Sigmoid colon (tissue), 7 donors: ENCODE data around the gene L3HYPDH. TPM values are rescaled to one million over a fixed set of nuclear protein-coding genes. Genes with fewer than 3 reads are reported as not detected.

Source experiments
- DNase-seq: peaks from one replicate; pipeline ENCODE4 v3.0.0-alpha.2; 2019
- H3K27ac ChIP-seq, 4 donors: fragments of 200-600 bp; sonication (generic); one replicate each; pipeline ENCODE4 v1.5.1; 2016 to 2019; ENCODE audit warnings: mild to moderate bottlenecking in 1 of 4
- H3K27me3 ChIP-seq, 3 donors: fragments of 200-600 bp; sonication (generic); one replicate each; pipeline ENCODE4 v1.5.1; 2019; ENCODE audit warnings: mild to moderate bottlenecking in 1 of 3
- H3K36me3 ChIP-seq, 4 donors: fragments of 200-600 bp; sonication (generic); one replicate each; pipeline ENCODE4 v1.5.1; 2016 to 2019
- H3K4me1 ChIP-seq, 4 donors: fragments of 200-600 bp; sonication (generic); one replicate each; pipeline ENCODE4 v1.5.1; 2017 to 2019
- H3K4me3 ChIP-seq, 4 donors: fragments of 200-600 bp; sonication (generic); one replicate each; pipeline ENCODE4 v1.5.1; 2017 to 2019; ENCODE audit warnings: mild to moderate bottlenecking in 2 of 4, moderate library complexity in 1 of 4
- H3K9me3 ChIP-seq, 4 donors: fragments of 200-600 bp in 3 of 4; sonication (generic) in 3 of 4; one replicate each; pipeline versions ENCODE4 v1.5.1 to v1.6.1; 2013 to 2019
- EP300 ChIP-seq, 4 donors: sonication (generic); formaldehyde crosslinking; IDR thresholded peaks; one replicate each; pipeline ENCODE4 v1.6.1; 2017; ENCODE audit warnings: antibody characterized with exemption in 4 of 4
- POLR2A ChIP-seq, 2 donors: fragments of 450-650 bp; IDR thresholded peaks; one replicate each; pipeline ENCODE4 v1.6.1; 2016; ENCODE audit warnings: antibody characterized with exemption in 2 of 2, mild to moderate bottlenecking in 2 of 2, moderate library complexity in 2 of 2
- POLR2AphosphoS5 ChIP-seq, 4 donors: sonication (generic); formaldehyde crosslinking; IDR thresholded peaks; one replicate each; pipeline ENCODE4 v1.6.1; 2017; ENCODE audit warnings: antibody characterized with exemption in 4 of 4
- whole genome bisulfite sequencing, 2 donors: extraction: QIAGEN DNeasy Blood & Tissue Kit; methylation state at CpG; one replicate each; pipeline ENCODE4 v1.1.7; 2013; 5-methylcytosine and 5-hydroxymethylcytosine counted together
- intact Hi-C: fragments of 100-400 bp; cut with DNase I; formaldehyde crosslinking; loops from one replicate; pipeline ENCODE4 v1.15.1; 2023
- polyA plus RNA-seq, 3 donors: library from polyadenylated mRNA; stranded (reverse); fragments of 200-250 nt; gene quantifications; one replicate each; pipeline ENCODE4 v1.2.3, GENCODE V29; 2013
- total RNA-seq, 4 donors: library from RNA; depleted of rRNA; stranded (reverse); fragments of >200 nt; gene quantifications; one replicate each; pipeline ENCODE4 v1.1.0, GENCODE V29; 2016
- TF ChIP-seq, protein P1 (sequence below), 4 experiments: fragments of 450-650 bp in 3 of 4; fragments of 200-600 bp in 1 of 4; IDR thresholded peaks; one replicate each; pipeline ENCODE4 v1.5.1; 2016 to 2019; ENCODE audit warnings: antibody characterized with exemption in 4 of 4, mild to moderate bottlenecking in 3 of 4, moderate library complexity in 2 of 4
- donor health status: healthy with polysubstance abuse.
- donor health status: Bipolar disorder and iron deficiency.
- donor health status: healthy.

The L3HYPDH gene
- total and polyA plus RNA-seq, 7 donors, result 1.2 to 46.0 (median 23.9) TPM

DNA sequence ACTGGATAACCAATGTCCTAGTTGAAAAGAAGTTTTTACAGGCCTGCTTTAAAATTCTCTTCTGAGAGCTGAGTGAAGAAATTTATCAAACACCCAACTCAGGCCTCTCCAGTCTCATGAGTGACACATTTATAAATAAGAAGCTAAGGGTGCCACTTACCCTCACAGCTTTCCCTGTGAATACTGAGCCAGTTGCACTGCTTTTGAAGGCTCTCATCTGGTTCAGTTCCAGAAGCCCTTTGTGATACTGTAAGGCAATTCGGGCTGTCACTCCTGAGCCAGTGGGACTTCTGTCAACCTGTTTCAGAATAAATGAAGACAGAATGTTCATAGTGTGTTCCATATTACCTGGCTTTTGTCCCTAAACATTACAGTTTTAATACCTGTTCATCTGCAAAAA lies 8.5 kb downstream of the L3HYPDH start:
- no peak for DNase-seq
- Histone ChIP-seq H3K36me3 (peaks cover 0 to 55% (median 8%) of the 10 kb centered on the region in 4 donors), H3K27ac (peak overlapping the region in 1 of 4 donors; percentile 69), H3K9me3 (no peaks in the 10 kb centered on the region), H3K27me3 (no peaks in the 10 kb centered on the region), H3K4me3 (no peak overlapping the region), H3K4me1 (peaks cover 0 to 27% (median 14%) of the 10 kb centered on the region in 4 donors)
- 92 to 99% methylated on average over 1 of the region's 1 CpG for WGBS, 2 donors
- TF ChIP-seq, protein P1, sequence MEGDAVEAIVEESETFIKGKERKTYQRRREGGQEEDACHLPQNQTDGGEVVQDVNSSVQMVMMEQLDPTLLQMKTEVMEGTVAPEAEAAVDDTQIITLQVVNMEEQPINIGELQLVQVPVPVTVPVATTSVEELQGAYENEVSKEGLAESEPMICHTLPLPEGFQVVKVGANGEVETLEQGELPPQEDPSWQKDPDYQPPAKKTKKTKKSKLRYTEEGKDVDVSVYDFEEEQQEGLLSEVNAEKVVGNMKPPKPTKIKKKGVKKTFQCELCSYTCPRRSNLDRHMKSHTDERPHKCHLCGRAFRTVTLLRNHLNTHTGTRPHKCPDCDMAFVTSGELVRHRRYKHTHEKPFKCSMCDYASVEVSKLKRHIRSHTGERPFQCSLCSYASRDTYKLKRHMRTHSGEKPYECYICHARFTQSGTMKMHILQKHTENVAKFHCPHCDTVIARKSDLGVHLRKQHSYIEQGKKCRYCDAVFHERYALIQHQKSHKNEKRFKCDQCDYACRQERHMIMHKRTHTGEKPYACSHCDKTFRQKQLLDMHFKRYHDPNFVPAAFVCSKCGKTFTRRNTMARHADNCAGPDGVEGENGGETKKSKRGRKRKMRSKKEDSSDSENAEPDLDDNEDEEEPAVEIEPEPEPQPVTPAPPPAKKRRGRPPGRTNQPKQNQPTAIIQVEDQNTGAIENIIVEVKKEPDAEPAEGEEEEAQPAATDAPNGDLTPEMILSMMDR (IDR thresholded peaks at IDR 0.05), result no peak
- TF ChIP-seq POLR2AphosphoS5 (IDR thresholded peaks at IDR 0.05) (no peak), POLR2A (IDR thresholded peaks at IDR 0.05) (no peak), EP300 (IDR thresholded peaks at IDR 0.05) (no peak)
- intact Hi-C loops, result no loop called here

DNA sequence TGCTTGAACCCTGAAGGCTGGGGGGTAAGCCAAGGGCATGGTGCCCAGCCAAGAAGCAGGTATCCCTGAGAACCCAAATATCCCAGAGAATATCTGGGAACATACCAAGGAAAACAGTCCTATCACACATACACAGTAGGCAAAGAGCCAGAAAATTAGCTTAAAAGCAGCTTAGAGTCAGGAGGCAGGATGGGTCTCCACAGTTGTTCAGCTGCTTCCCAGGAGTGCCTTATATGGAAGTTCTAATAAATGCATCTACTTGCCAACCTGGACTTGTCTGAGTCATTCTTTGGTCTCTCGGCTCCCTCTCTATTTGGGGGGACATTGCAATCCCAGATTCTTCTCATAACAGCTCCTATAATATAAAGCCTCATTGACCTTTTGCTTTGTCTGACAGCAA lies 10.0 kb downstream of the L3HYPDH start:
- 78 to 83% methylated on average over 1 of the region's 1 CpG for WGBS, 2 donors
- Histone ChIP-seq H3K4me3 (no peak overlapping the region), H3K36me3 (peaks cover 0 to 61% (median 8%) of the 10 kb centered on the region in 4 donors), H3K27ac (peak overlapping the region; percentile 27 to 69 (median 52)), H3K9me3 (no peaks in the 10 kb centered on the region), H3K27me3 (no peaks in the 10 kb centered on the region), H3K4me1 (peaks cover 0 to 12% (median 7%) of the 10 kb centered on the region in 4 donors)
- DNase-seq, result no peak
- intact Hi-C loops, result no loop called here
- TF ChIP-seq POLR2A (IDR thresholded peaks at IDR 0.05), result no peak
- no peak for TF ChIP-seq EP300 (IDR thresholded peaks at IDR 0.05)
- TF ChIP-seq, protein P1 (IDR thresholded peaks at IDR 0.05), result no peak
- no peak for TF ChIP-seq POLR2AphosphoS5 (IDR thresholded peaks at IDR 0.05)

DNA sequence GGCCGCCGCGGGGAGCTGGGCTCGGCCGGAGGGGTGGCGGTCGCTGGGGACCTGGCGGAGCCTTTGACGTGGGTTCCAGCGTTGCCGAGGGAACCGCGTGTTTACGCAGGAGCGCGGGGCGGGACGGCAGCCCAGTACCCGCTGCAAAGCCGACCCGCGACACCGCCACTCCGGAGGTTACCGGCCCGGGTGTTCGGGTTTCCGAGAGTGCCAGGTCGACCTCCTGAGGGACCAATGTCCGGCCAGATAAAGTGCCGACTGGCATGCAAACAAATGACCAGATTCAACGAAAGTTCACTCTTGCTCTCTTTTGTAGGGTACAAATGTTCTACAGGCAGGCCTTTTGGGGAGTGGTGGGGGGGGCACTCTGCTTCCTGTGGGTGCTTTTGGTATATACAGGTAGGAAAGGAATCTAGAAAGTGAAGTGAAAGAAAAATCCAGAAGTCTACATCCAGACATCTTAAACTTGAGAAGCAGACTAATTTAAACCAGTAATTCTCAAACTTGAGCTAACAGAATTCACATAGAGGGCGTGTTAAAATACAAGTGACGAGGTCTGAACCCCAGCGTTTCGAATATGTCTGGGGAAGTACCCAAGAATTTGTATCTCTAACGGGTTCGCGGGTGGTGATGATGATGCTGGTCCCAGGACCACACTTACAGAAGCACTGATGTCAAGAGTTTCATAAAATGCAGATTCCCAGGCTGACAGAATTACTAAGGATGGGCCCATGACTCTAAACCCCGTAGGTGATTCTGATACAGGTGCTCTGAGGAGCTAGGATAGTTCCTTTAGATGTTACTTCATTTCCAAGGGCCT lies 18.7 kb downstream of the L3HYPDH start, which contains the start of gene GPR135:
GPR135 (minus strand) TSS at position 65 of the 820 bp plus-strand sequence. CDS start 154 bp downstream, outside the sequence.
- Histone ChIP-seq H3K27ac (peak within 1 kb of the TSS; percentile 86 to 87 (median 86)), H3K36me3 (peaks cover 0 to 5% (median 0%) of the 10 kb centered on the region in 4 donors), H3K4me1 (peaks cover 0 to 19% (median 8%) of the 10 kb centered on the region in 4 donors), H3K27me3 (no peaks in the 10 kb centered on the region), H3K9me3 (no peaks in the 10 kb centered on the region), H3K4me3 (peak within 1 kb of the TSS; percentile 53 to 80 (median 72))
- intact Hi-C loops, result loop anchor here (2.0 kb wide), 1 partner anchor 19 kb away; the partner anchor contains the start of genes JKAMP and L3HYPDH
- WGBS, 2 donors, result 18 to 19% methylated on average over 40 of the region's 40 CpGs
- TF ChIP-seq POLR2A (IDR thresholded peaks at IDR 0.05) (no peak), EP300 (IDR thresholded peaks at IDR 0.05) (no peak), POLR2AphosphoS5 (IDR thresholded peaks at IDR 0.05) (no peak)
- TF ChIP-seq, protein P1 (IDR thresholded peaks at IDR 0.05), result no peak
- DNase-seq, result no peak

DNA sequence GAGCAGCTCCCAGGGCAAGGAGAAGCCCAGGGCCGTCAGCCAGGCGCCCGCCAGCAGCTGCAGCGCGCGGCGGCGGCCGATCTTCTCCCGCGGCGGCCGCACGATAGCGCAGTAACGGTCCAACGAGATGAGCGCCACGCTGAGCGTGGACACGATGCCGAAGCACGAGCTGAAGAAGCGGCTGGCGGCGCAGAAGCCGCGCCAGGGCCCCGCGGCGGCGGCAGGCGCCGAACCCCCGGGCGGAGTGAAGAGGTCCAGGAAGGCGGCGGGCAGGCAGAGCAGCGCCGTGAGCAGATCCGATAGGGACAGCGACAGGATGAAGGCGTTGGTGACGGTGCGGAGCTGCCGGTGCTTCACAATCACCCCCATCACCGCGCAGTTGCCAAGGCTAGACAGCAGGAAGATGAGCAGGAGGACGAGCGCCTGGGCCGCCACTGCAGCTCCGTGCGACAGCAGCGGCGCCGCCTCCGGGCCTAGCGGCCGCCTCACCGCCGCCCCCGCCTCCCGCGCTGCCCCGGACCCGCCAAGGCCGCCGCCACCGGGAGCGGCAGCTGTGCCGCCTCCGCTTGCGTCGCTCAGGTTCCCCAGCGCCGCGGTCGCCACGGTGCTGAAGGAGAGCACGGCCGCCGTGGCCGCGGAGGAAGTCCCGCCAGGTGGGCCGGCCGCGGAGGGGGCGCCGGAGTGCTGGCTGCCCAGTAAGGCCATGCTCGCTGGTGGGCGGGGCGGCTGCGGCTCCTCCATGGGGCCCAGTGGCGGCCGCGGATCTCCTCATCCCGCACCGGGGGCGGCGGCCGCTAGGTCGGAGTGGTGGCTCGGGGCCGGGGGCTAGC lies 19.5 kb downstream of the L3HYPDH start:
- intact Hi-C loops, result loop anchor here (2.0 kb wide), 1 partner anchor 20 kb away; the partner anchor contains the start of genes JKAMP and L3HYPDH
- TF ChIP-seq, protein P1 (IDR thresholded peaks at IDR 0.05), result no peak
- TF ChIP-seq POLR2A (IDR thresholded peaks at IDR 0.05), result no peak
- peak in 2 of 4 donors; percentile 12 to 32 for TF ChIP-seq POLR2AphosphoS5 (IDR thresholded peaks at IDR 0.05)
- no peak for TF ChIP-seq EP300 (IDR thresholded peaks at IDR 0.05)
- H3K27me3 ChIP-seq, result no peaks in the 10 kb centered on the region
- peak overlapping the region; percentile 86 to 87 (median 86) for H3K27ac ChIP-seq
- peak overlapping the region; percentile 53 to 80 (median 72) for H3K4me3 ChIP-seq
- peaks cover 0 to 19% (median 8%) of the 10 kb centered on the region in 4 donors for H3K4me1 ChIP-seq
- DNase-seq, result peak; percentile 88
- no peaks in the 10 kb centered on the region for H3K9me3 ChIP-seq
- no peaks in the 10 kb centered on the region for H3K36me3 ChIP-seq
- 1% methylated on average over 105 of the region's 105 CpGs for WGBS, 2 donors
